ENCODE results near the gene DYNC1H1.

DNA sequence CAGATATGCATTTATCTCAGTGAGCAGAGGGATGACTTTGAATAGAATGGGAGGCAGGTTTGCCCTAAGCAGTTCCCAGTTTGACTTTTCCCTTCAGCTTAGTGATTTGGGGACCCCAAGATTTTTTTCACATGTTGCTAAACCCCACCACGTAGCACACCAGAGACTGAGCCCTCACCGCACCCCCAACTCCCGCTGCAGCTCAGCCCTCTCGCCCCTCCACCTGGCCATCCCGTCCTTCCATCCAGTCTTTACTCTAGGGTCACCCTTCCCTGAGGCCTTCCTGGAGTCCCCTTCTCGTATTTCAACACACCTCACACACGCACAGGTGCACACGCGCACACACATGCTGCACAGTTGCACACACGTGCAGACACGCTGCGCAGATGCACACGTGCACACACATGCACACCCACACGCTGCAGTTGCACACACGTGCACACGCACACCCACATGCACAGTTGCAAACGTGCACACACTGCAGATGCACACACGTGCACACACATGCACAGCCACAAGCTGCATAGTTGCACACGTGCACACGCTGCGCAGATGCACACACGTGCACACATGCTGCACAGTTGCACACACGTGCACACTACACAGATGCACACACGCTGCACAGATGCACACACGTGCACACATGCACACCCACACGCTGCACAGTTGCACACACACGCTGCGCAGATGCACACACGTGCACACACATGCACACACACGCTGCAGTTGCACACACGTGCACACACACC lies 92.5 kb downstream of the DYNC1H1 start:
- TF ChIP-seq, protein P1, sequence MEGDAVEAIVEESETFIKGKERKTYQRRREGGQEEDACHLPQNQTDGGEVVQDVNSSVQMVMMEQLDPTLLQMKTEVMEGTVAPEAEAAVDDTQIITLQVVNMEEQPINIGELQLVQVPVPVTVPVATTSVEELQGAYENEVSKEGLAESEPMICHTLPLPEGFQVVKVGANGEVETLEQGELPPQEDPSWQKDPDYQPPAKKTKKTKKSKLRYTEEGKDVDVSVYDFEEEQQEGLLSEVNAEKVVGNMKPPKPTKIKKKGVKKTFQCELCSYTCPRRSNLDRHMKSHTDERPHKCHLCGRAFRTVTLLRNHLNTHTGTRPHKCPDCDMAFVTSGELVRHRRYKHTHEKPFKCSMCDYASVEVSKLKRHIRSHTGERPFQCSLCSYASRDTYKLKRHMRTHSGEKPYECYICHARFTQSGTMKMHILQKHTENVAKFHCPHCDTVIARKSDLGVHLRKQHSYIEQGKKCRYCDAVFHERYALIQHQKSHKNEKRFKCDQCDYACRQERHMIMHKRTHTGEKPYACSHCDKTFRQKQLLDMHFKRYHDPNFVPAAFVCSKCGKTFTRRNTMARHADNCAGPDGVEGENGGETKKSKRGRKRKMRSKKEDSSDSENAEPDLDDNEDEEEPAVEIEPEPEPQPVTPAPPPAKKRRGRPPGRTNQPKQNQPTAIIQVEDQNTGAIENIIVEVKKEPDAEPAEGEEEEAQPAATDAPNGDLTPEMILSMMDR (IDR thresholded peaks at IDR 0.05) = no peak
- TF ChIP-seq ZFX (IDR thresholded peaks at IDR 0.05; ENCODE audit: borderline replicate concordance) = no peak

Measured in 22Rv1 (cell line).